AG10803 (cell line): ENCODE results near the gene DNA2.

ENCODE experiments used
- DNase-seq: peaks from one replicate; pipeline ENCODE4 v3.0.0; 2010; ENCODE audit warnings: low read depth
- H3K4me3 ChIP-seq: 2 replicates; pipeline ENCODE4 v1.5.1; 2011; ENCODE audit warnings: mild to moderate bottlenecking, low read length, control low read depth
- CTCF ChIP-seq: conservative IDR thresholded peaks from 2 replicates; pipeline ENCODE4 v1.5.1; 2011; ENCODE audit warnings: mild to moderate bottlenecking, low read length, control low read depth, inconsistent platforms

DNA2 gene

DNA sequence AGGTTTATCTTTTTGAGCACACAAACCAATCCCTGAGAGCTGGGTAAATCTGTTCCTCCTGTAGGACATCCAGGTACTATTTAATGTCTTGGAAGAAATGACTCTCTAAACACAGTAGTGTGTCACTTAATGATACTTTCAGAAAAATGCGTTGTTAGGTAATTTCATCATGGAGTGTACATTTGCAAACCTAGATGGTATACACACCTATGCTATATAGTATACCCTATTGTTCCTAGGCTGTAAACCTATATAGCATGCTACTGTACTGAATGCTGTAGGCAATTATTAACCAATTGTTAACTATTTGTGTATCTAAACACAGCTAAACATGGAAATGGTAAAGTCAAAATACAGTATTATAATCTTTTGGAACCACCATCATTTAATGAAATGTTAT is 74.8 kb downstream of the DNA2 start:
- no peak for TF ChIP-seq CTCF
- DNase-seq, result no peak
- no peak overlapping the region for H3K4me3 ChIP-seq

- TF ChIP-seq CTCF, result no peak
- H3K4me3 ChIP-seq, result no peak overlapping the region
- DNase-seq, result no peak
Measured at GRCh38 chr10:68385740-68386139, 86.0 kb downstream of the DNA2 start.

- no peak for TF ChIP-seq CTCF
Measured at GRCh38 chr10:68371604-68372003, 100.2 kb downstream of the DNA2 start.

DNA sequence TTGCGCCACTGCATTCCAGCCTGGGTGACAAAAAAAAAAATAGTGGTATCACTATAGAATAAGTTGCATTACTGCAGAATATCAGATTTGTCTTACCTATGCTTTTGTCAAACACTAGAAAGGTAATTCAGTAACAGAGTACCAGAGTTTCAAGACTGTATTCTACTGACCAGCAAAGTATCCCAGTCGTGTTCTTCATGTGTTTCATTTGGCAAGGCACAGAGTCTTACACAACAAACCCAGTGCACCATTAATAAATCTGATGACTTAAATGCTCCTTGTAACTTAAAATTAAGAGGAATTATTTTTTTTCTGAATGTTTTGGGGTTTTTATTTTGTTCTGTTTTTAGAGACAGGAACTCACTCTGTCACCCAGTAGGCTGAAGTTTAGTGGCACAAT is 104.7 kb downstream of the DNA2 start:
- no peak for TF ChIP-seq CTCF
- no peak overlapping the region for H3K4me3 ChIP-seq
- DNase-seq, result peak; percentile 31

More at GRCh38 chr10:68371604-68372003, 100.2 kb downstream of the DNA2 start:
- no peak for DNase-seq
- no peak overlapping the region for H3K4me3 ChIP-seq

- TF ChIP-seq CTCF, result no peak
- no peak for DNase-seq
- H3K4me3 ChIP-seq, result no peak overlapping the region
Measured at GRCh38 chr10:68366600-68366999, 105.2 kb downstream of the DNA2 start.

- DNase-seq, result no peak
- no peak overlapping the region for H3K4me3 ChIP-seq
- no peak for TF ChIP-seq CTCF
Measured at GRCh38 chr10:68365611-68366010, 106.2 kb downstream of the DNA2 start.

DNA sequence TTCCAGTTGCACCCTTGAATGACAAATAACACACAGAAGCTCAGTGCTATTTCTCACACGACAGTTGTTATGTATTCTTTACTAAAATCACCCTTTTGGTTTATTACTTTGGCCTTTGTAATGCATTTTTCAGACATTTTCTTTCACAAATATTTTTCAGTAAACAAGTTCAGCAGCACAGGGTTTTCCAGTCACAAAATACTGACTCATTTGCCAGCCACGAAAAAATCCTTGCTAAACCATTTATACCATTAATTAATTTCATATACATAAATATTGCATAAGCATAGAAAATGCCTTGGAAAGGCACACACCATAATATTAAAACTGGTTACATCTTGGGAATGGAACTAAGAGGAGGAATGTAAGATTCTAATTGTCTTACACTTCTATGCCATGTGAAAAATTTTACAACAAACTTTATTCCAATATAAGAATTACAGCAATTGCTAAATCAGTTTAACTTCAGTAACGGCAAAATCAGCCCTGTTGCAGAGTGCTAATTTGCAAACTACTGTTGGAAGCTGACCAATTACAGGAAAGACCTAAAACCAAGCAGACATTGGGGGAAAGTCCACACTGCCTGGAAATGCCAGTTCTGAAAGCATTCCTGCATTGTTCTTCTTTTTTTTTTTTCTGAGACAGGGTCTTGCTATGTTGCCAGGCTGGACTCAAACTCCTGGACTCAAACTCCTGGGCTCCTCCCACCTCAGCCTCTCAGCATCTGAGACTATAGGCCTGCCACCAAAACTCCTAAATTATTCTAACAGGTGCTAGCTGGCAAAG is 107.5 kb downstream of the DNA2 start:
- peak; percentile 61 for DNase-seq
- TF ChIP-seq CTCF, result no peak
- no peak overlapping the region for H3K4me3 ChIP-seq
